ENCODE results near the gene SGTA.

DNA sequence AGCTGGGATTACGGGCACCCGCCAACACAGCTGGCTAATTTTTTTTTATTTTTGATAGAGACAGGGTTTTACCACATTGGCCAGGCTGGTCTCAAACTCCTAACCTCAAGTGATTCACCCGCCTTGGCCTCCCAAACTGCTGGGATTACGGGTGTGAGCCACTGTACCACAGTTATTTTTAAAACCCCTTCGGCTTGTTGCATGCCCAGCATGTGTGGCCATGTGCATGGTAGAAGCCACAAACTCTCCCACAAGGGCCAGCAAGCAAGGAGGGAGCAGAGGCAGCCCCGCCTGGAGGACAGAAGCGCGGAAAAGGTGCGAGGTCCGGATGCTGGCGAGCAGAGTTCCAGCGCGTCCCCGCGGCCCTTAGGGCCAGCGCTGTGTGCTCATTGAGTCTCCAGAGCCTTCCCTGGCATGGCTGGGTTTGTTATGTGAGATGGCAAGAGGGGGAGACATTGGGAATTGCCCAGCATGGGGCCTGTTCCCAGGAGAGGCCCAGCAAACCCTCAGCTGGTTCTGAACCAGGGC, 15.1 kb upstream of the SGTA start:
- TF ChIP-seq, protein P1, sequence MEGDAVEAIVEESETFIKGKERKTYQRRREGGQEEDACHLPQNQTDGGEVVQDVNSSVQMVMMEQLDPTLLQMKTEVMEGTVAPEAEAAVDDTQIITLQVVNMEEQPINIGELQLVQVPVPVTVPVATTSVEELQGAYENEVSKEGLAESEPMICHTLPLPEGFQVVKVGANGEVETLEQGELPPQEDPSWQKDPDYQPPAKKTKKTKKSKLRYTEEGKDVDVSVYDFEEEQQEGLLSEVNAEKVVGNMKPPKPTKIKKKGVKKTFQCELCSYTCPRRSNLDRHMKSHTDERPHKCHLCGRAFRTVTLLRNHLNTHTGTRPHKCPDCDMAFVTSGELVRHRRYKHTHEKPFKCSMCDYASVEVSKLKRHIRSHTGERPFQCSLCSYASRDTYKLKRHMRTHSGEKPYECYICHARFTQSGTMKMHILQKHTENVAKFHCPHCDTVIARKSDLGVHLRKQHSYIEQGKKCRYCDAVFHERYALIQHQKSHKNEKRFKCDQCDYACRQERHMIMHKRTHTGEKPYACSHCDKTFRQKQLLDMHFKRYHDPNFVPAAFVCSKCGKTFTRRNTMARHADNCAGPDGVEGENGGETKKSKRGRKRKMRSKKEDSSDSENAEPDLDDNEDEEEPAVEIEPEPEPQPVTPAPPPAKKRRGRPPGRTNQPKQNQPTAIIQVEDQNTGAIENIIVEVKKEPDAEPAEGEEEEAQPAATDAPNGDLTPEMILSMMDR (IDR thresholded peaks at IDR 0.05; ENCODE audit: low read length) = no peak
- TF ChIP-seq EZH2 (IDR thresholded peaks at IDR 0.05; ENCODE audit: borderline replicate concordance, low read length) = no peak

Measured in OCI-LY1 (cell line).